ENCODE measurements around the gene ANKRD30A.
"Not testable (repeated sequence)": the region's sequence is repeated elsewhere in the genome, so short reads cannot be mapped to it uniquely, and the experiment has no call there.

Gene ANKRD30A, protein sequence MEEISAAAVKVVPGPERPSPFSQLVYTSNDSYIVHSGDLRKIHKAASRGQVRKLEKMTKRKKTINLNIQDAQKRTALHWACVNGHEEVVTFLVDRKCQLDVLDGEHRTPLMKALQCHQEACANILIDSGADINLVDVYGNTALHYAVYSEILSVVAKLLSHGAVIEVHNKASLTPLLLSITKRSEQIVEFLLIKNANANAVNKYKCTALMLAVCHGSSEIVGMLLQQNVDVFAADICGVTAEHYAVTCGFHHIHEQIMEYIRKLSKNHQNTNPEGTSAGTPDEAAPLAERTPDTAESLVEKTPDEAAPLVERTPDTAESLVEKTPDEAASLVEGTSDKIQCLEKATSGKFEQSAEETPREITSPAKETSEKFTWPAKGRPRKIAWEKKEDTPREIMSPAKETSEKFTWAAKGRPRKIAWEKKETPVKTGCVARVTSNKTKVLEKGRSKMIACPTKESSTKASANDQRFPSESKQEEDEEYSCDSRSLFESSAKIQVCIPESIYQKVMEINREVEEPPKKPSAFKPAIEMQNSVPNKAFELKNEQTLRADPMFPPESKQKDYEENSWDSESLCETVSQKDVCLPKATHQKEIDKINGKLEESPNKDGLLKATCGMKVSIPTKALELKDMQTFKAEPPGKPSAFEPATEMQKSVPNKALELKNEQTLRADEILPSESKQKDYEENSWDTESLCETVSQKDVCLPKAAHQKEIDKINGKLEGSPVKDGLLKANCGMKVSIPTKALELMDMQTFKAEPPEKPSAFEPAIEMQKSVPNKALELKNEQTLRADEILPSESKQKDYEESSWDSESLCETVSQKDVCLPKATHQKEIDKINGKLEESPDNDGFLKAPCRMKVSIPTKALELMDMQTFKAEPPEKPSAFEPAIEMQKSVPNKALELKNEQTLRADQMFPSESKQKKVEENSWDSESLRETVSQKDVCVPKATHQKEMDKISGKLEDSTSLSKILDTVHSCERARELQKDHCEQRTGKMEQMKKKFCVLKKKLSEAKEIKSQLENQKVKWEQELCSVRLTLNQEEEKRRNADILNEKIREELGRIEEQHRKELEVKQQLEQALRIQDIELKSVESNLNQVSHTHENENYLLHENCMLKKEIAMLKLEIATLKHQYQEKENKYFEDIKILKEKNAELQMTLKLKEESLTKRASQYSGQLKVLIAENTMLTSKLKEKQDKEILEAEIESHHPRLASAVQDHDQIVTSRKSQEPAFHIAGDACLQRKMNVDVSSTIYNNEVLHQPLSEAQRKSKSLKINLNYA (N-terminal part only)

GRCh38 chr10:37125191-37125732 is at the start of gene ANKRD30A:
Gene ANKRD30A (plus strand): TSS chr10:37125598. CDS start chr10:37125788, 190 bp downstream.
- H3K27ac ChIP-seq = no peak within 1 kb of the TSS
- no peak for TF ChIP-seq CTCF (conservative IDR thresholded peaks at IDR 0.05)

- not testable (repeated sequence) for H3K27ac ChIP-seq
Measured at GRCh38 chr10:37076083-37076482, 49.3 kb upstream of the ANKRD30A start.

DNA sequence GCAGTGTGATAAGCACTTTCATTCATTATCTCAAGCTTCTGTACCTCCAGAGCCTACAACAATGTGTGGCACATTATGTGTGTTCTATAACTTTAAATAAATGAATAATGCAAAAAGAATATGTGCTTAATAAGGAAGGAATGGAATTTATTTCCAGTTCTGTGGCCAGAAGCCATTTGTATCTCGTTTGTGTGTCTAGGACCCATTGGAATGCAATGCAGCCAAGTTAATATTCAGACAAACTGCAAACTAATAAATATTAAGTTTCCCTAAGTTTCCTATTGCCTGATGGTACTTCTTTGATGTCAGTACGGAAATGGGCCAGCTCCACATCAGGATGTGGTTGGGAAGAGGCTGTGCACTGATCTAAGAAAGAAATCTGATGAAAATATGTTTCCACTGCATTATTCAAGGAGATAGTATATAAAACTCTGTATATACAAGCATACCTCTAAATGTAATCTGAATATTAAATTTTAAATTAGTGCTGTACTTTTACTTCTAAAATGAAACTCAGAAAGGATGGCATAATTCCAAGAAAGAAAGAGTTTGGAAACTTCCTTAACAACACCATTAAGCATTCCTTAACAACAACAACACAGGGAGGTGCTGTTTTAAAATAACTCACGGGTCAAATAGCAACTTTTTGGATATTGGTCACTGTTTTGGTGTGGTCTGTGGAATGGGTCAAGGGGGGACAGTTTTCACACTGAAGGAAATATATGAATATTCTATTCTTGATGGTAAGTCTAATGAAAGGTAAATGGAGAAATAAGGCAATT is 29.4 kb upstream of the ANKRD30A start:
- TF ChIP-seq CTCF (conservative IDR thresholded peaks at IDR 0.05) = no peak
- no peak overlapping the region for H3K27ac ChIP-seq

DNA sequence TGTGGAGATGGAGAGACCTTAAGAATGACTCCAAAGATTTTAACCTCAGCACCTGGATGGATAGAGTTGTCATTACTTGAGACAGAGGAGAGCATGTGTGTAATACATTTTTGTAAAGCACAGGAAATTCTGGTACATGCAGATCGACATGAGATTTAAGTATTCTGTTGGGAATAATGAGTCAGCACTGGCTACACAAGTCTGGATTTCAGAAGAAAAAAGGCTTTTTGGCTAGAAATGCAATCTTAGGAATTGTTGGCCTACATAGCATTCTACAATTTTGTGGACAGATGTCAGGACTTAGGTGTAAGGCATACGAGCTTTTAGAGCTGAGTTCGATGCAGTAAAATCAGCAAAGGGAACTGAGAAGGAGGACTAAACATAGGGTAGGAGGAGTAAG is 24.1 kb upstream of the ANKRD30A start:
- TF ChIP-seq CTCF (conservative IDR thresholded peaks at IDR 0.05) = no peak
- H3K27ac ChIP-seq = no peak overlapping the region

DNA sequence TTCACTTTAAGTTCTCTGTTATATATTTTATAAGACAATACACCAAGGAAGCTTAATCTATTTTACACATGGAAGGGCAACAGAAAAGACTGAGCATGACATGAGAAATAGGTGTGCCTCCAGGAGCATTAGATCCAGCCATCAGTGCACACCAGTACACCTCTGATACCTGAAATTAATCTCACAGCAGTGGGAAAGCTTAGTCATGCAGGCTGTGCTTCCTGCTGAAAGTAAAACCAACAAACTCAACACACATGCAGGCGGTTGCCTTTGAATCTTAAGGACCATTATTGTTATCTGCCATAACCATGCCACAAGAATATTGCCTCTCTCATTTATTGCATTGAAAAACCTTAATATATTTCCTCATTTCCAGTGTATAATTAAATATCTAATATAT is 16.4 kb upstream of the ANKRD30A start:
- no peak overlapping the region for H3K27ac ChIP-seq
- no peak for TF ChIP-seq CTCF (conservative IDR thresholded peaks at IDR 0.05)

DNA sequence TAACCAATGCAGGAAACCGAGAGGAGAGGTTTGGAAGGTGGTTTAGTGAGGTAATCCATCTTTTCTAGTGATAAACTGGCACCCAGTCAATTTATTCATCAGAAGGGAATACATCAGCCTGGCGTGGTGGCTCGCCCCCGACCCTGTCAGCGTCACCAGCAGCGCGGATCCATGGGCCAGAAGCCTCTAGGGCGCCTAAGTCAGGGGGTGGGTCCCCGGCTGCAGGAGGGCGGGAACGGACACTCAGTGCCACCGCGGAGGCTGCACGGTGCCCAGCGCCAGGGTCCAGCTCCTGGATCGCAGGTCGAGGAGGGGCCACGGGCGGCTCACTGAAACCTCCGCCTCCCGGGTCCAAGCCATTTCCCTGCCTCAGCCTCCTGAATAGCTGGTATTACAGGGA is 866 bp upstream of the ANKRD30A start:
- no peak for TF ChIP-seq CTCF (conservative IDR thresholded peaks at IDR 0.05)
- no peak overlapping the region for H3K27ac ChIP-seq

DNA sequence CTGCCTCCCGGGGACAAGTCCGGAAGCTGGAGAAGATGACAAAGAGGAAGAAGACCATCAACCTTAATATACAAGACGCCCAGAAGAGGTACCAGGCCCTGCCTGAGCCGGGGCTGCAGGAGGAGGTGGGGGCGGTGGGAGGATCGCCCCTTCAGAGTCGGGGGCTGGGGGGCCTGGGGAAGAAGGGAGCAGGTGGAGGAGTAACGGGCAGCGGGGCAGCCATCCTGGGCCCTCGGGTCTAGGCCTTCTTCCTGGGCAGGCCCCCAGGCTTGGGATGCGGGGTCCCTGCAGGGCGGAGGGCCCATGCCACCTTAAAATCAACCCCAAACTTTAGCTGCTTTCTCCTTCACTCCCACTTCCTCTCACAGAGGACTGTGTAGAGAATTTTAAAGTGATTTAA is 523 bp downstream of the ANKRD30A start:
- H3K27ac ChIP-seq = no peak overlapping the region
- no peak for TF ChIP-seq CTCF (conservative IDR thresholded peaks at IDR 0.05)

Data from VCaP (cell line).